Measurements from ENCODE around the gene TOM1L2.

Gene TOM1L2

DNA sequence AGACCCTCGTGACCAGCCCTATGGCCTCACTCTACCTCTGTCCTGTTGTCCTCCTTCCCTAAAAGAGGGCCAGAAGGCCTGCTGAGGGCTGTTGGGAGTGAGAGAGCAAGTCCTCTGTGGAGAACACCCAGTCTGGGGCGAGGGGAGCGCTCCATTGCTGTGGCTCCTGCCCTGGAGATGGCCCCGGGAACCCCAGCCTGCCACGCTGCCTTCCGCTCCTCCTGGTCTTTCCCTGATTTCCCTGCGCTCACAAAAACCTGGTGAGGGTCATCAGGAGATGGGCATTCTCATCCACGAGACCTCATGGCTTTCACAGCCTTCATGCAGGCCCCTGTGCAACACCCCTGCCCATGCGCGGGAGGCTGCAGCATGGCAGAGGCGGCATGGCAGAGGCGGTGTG, 21.7 kb upstream of the TOM1L2 start:
- TF ChIP-seq, protein P1, sequence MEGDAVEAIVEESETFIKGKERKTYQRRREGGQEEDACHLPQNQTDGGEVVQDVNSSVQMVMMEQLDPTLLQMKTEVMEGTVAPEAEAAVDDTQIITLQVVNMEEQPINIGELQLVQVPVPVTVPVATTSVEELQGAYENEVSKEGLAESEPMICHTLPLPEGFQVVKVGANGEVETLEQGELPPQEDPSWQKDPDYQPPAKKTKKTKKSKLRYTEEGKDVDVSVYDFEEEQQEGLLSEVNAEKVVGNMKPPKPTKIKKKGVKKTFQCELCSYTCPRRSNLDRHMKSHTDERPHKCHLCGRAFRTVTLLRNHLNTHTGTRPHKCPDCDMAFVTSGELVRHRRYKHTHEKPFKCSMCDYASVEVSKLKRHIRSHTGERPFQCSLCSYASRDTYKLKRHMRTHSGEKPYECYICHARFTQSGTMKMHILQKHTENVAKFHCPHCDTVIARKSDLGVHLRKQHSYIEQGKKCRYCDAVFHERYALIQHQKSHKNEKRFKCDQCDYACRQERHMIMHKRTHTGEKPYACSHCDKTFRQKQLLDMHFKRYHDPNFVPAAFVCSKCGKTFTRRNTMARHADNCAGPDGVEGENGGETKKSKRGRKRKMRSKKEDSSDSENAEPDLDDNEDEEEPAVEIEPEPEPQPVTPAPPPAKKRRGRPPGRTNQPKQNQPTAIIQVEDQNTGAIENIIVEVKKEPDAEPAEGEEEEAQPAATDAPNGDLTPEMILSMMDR (IDR thresholded peaks at IDR 0.05): no peak

DNA sequence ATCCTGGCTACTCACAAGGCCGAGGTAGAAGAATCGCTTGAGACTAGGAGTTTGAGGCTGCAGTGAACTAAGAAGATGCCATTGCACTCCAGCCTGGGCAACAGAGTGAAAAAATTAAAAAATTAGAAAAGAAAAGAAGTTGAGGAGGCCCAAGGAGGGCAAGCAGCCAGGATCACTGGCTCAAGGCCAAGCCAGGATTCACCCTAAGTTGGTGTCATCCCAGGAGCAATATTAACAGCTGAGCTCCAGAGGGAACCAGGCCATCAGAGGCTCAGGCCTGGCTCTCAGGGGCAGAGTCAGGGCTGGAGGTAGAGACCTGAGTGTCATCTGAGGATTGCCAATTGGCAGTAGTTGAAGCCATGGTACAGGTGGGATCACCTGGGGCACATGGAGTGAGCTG, 21.2 kb upstream of the TOM1L2 start:
- TF ChIP-seq, protein P1 (IDR thresholded peaks at IDR 0.05): no peak

DNA sequence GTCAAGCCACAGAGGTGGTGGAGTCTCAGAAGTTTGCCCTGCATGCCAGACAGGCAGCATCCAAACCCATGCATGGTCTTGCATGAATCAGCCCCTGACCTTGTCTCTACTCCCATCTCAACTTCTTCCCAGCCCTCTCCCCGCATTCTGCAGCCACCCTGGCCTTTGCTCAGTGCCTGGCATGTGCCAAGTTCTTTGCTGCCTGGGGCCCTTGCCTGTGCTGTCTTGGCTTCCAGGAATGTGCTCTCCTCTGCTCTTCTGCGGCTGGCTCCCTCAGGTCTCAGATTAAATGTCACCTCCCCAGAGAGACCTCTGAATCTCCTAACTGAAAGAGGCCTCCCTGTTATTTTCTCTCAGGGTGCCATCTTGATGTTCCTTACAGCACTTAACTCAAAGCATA, 18.1 kb upstream of the TOM1L2 start:
- TF ChIP-seq, protein P1 (IDR thresholded peaks at IDR 0.05): no peak

DNA sequence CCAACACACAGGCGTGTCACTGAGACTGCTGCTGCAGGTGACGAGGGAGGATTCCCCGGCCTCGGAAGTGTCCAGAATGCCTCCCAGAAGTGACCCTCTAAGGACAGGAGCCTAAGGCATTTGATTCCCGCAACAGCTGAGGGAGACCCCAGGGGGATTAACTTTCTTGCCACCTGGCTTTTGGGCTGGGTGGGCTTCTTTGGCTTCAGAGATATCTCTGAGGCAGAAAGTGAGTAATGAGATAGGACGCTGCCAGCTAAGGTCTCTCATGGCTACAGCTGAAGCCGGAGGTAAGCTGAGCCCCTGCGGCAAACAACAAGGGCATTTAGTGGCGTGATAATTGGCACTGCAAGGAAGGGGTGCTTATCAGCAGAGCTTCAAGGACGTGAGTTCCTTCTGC, 17.4 kb upstream of the TOM1L2 start:
- TF ChIP-seq, protein P1 (IDR thresholded peaks at IDR 0.05): no peak

DNA sequence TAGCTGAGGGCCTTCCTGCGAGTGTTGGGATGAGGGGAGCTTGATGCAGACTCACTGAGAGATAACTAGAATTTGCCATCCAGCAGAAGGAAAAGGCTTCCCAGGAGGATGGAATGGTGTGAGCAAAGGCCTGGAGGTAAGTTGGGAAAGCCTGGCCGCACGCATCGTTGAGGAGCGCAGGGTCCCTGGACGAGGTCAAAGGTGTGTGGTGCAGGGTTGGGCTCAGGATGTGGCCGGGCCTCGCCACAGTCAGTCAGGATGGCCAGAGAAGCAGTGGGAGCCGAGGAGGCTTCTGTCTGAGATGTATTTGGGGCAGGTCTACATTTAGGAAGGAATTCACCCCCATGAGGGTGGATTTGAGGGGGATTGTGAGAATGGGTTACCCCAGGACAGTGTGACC, 16.9 kb upstream of the TOM1L2 start:
- TF ChIP-seq, protein P1 (IDR thresholded peaks at IDR 0.05): no peak

DNA sequence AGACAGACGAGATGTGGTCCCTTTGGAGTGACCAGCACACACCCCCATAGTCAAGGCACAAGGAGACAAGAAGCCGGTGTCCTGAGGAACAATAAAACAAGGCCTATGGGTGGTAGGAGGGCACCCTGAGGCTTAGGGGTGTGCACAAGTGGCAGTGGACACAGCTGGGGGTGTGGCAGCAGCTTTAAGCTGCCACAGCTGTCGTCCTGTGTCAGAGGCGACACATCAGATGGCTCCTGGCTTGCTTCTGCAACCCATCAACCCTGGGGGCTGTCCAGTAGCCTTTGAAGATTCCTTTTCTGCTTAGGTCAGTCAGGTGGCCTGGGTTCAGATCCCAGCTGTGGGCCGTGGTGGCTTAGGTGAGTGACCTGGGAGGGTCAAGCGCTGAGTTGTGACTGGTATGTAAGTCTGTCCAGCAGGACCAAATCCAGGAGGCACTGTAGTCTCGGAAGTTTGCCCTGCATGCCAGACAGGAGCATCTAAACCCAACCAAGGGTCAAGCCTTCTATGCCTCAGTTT, 16.3 kb upstream of the TOM1L2 start:
- TF ChIP-seq, protein P1 (IDR thresholded peaks at IDR 0.05): no peak

DNA sequence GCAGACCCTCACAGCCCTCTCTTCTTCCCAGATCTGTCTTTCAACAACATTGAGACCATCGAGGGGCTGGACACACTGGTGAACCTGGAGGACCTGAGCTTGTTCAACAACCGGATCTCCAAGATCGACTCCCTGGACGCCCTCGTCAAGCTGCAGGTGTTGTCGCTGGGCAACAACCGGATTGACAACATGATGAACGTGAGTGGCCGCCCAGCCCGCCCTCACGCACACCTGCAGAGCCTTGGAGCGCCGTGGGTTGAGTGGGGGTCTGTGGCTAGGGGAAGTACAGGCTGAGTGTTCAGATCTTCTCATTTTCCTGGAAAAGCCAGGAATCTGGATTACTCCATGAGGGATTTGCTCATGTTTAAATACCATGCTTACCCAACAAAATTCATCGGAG, 15.7 kb upstream of the TOM1L2 start:
- TF ChIP-seq, protein P1 (IDR thresholded peaks at IDR 0.05): no peak

All from LNCAP (cell line).